Prostate gland (tissue), 2 donors: ENCODE data around the gene PDE9A.

ENCODE experiments used
- POLR2A ChIP-seq: fragments of 450-650 bp; IDR thresholded peaks from one replicate; pipeline ENCODE4 v1.6.1; 2016; ENCODE audit warnings: antibody characterized with exemption, mild to moderate bottlenecking
- TF ChIP-seq, protein P1 (sequence below), 4 experiments: fragments of 200-600 bp in 2 of 4; fragments of 450-650 bp in 2 of 4; sonication (generic) in 2 of 4; IDR thresholded peaks; 1 replicate in 3 of 4; 2 replicates in 1 of 4; pipeline ENCODE4 v1.5.1; 2016 to 2019; ENCODE audit warnings: antibody characterized with exemption in 4 of 4, mild to moderate bottlenecking in 2 of 4, moderate library complexity in 2 of 4

DNA sequence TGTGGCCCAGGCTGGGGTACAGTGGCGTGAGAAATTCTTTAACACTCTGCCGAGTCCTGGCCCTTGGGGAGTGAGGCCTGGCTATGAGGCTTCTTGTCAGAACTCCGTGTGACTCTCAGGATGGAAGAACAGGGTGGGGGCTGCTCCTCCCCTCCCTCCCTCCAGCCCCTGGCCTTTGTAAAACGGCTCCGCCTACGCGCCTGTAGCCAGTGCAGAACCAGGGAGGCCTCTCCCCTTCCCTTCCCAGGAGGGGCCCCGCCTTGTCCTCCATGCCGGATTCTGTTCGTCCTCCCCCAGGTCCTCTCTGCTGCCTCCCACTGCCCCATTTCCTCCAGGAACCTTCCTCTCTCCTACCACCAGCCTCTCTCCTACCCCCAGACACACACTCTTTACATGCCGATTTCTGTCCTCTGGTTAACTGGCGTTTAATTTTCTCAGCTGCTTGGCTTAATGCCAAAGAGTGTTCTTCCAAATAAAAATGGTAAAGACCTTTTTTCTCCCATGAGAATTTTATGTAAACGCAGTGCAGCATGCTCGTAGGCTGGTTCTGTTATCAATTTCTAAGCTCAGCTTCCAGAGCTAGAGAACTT is 21.0 kb downstream of the PDE9A start:
- no peak for TF ChIP-seq POLR2A
- TF ChIP-seq, protein P1, sequence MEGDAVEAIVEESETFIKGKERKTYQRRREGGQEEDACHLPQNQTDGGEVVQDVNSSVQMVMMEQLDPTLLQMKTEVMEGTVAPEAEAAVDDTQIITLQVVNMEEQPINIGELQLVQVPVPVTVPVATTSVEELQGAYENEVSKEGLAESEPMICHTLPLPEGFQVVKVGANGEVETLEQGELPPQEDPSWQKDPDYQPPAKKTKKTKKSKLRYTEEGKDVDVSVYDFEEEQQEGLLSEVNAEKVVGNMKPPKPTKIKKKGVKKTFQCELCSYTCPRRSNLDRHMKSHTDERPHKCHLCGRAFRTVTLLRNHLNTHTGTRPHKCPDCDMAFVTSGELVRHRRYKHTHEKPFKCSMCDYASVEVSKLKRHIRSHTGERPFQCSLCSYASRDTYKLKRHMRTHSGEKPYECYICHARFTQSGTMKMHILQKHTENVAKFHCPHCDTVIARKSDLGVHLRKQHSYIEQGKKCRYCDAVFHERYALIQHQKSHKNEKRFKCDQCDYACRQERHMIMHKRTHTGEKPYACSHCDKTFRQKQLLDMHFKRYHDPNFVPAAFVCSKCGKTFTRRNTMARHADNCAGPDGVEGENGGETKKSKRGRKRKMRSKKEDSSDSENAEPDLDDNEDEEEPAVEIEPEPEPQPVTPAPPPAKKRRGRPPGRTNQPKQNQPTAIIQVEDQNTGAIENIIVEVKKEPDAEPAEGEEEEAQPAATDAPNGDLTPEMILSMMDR (IDR thresholded peaks at IDR 0.05) = peak in 1 of 4 experiments; percentile 3
